Left colon (tissue), 2 donors: Measurements from ENCODE around the gene WDR46. TPM values are rescaled to one million over a fixed set of nuclear protein-coding genes. Genes with fewer than 3 reads are reported as not detected.
A peak's percentile ranks its signal among the peaks of the same experiment; 100 is the strongest.

Source experiments
- ATAC-seq: fragments of 200-7000 bp; cut with Tn5 transposase; one replicate; pipeline ENCODE4 v1.9.1; 2020; ENCODE audit warnings: mild to moderate bottlenecking, moderate library complexity
- DNase-seq, 2 donors: peaks; one replicate each; pipeline ENCODE4 v3.0.0-alpha.2; 2020
- intact Hi-C, 2 donors: fragments of 100-400 bp; cut with DNase I in 1 of 2; cut with micrococcal nuclease in 1 of 2; formaldehyde crosslinking; loops; one replicate each; pipeline versions ENCODE4 v1.11.2 to v1.14.0; 2022; cut with DNase I, micrococcal nuclease
- total RNA-seq, 2 donors: library from RNA; stranded (reverse); fragmentation: NEBNext Ultra II Directional; extraction: Animal tissue kit (Norgen Biotek cat#: 25700); gene quantifications; one replicate each; pipeline ENCODE4 v1.2.1, GENCODE V29; 2021
- donor health status: DM: no; HTN: no; CAD: no.
- donor health status: DM: yes; HTN: yes; CAD: no.

The WDR46 gene
- total RNA-seq, 2 donors from 2014 or later: 27.7 to 29.3 TPM

- DNase-seq (peak; percentile 86 to 87), ATAC-seq (peak; percentile 49)
- intact Hi-C loops: no loop called here
These were observed 26.1 kb upstream of the WDR46 start for GRCh38 chr6:33314943-33315792.

- ATAC-seq: peak; percentile 42
- DNase-seq: peak; percentile 70 to 85
- intact Hi-C loops: no loop called here
These were observed 25.5 kb upstream of the WDR46 start for GRCh38 chr6:33314515-33314942.

- ATAC-seq (peak; percentile 36), DNase-seq (peak; percentile 75)
- intact Hi-C loops: no loop called here
These were observed 24.9 kb upstream of the WDR46 start, which contains the start of gene TAPBP for GRCh38 chr6:33313709-33314514. TAPBP (minus strand) TSS chr6:33314078; CDS start chr6:33314041, 37 bp downstream.

GRCh38 chr6:33313105-33313708 lies 24.2 kb upstream of the WDR46 start:
- peak; percentile 9 for ATAC-seq
- intact Hi-C loops: no loop called here
- peak in 1 of 2 donors; percentile 70 for DNase-seq

- intact Hi-C loops: no loop called here
These were observed 23.5 kb upstream of the WDR46 start for GRCh38 chr6:33312361-33313104.

GRCh38 chr6:33306356-33306755 lies 17.3 kb upstream of the WDR46 start:
- DNase-seq (no peak), ATAC-seq (no peak)
- intact Hi-C loops: no loop called here

More at GRCh38 chr6:33312361-33313104, 23.5 kb upstream of the WDR46 start:
- peak; percentile 87 to 93 for DNase-seq
- peak; percentile 58 for ATAC-seq

GRCh38 chr6:33305052-33305451 lies 16.0 kb upstream of the WDR46 start:
- ATAC-seq (no peak), DNase-seq (no peak)
- intact Hi-C loops: no loop called here

GRCh38 chr6:33304216-33304615 lies 15.2 kb upstream of the WDR46 start:
- no peak for DNase-seq
- intact Hi-C loops: no loop called here

GRCh38 chr6:33301877-33302276 lies 12.8 kb upstream of the WDR46 start:
- intact Hi-C loops: no loop called here
- no peak for DNase-seq
- no peak for ATAC-seq

More at GRCh38 chr6:33304216-33304615, 15.2 kb upstream of the WDR46 start:
- ATAC-seq: no peak

- DNase-seq: peak; percentile 90 to 94
- intact Hi-C loops: no loop called here
- peak; percentile 79 for ATAC-seq
These were observed 10.4 kb upstream of the WDR46 start for GRCh38 chr6:33299237-33299944.

- peak; percentile 59 for ATAC-seq
- DNase-seq: peak; percentile 85 to 87
- intact Hi-C loops: no loop called here
These were observed 9.8 kb upstream of the WDR46 start, which contains the start of gene RGL2 for GRCh38 chr6:33298773-33299236. RGL2 (minus strand) TSS chr6:33298942; CDS start chr6:33298610, 332 bp downstream.

- peak; percentile 63 to 78 for DNase-seq
- intact Hi-C loops: no loop called here
- peak; percentile 31 for ATAC-seq
These were observed 9.1 kb upstream of the WDR46 start for GRCh38 chr6:33297956-33298772.

- ATAC-seq (peak; percentile 16), DNase-seq (peak in 1 of 2 donors; percentile 66)
- intact Hi-C loops: no loop called here
These were observed 8.4 kb upstream of the WDR46 start for GRCh38 chr6:33297406-33297955.

- ATAC-seq (no peak), DNase-seq (no peak)
- intact Hi-C loops: no loop called here
These were observed 7.9 kb upstream of the WDR46 start for GRCh38 chr6:33296797-33297405.

- no peak for DNase-seq
- intact Hi-C loops: no loop called here
- ATAC-seq: no peak
These were observed 6.8 kb upstream of the WDR46 start for GRCh38 chr6:33295621-33296369.
